ENCODE data around the gene LMOD3.

LMOD3 gene

DNA sequence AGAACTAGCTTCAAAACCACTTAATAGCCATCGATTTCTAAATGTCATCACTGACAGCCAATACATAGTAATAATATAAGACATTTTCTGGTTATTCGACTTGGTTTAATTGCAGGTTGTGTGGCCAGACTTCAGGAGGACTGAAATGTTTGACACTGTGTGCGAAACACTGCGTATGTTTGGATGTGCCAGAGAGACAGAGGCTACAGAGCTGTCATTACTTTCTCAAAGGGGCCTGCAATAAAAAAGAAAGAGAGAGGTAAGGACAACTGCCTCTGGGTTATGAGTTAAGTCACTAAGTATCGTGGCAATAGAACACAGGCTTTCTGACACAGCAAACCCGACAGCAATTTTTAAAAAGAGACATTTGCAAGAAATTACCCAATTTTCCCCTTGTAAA lies 882 bp downstream of the LMOD3 start:
- no peak for DNase-seq

DNA sequence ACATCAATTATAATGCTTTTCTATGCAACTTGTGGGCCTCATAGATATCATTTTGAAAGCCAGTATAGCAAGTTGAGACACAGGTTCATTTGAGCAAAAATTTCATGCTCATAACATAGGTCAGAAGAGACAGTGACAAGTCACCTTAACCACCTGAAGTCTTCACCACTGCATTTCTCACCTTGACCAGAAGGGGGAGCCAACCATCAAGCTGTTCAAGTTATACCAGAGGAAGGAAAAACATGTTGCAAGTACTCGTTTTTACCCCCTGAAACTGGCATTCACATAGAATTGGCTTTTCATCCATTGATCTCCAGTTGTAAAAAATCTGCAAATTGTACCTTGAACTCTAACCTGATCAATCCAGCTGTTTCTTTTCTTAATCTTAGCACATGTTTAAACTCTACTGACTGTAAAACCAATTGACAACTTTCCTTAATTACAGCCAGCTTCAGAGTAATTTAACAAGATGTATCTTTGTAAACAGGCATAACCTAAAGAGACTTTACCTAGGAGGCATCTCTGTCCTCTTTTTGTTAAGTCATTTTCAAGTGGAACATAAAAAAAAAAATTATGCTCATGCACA lies 1.4 kb downstream of the LMOD3 start:
- peak; percentile 12 for DNase-seq

DNA sequence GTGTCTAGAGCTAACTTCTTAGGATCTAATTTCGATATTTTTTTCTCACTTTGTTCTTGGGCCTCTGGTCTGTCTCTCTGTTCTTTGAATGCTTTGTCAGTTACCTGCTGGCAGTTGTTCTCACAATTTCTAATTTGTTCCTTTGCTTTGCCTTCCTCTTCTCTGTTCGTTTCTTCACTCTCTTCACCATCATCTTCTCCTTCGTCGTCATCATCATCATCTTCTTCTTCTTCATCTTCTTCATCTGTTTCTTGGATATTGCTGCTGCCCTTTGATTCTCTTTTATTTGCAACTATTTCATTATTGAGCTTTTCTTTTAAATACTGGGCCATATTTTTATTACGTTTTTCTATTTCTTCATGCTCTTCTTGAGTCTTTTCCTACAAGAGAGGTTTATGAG lies 2.7 kb downstream of the LMOD3 start:
- no peak for DNase-seq

DNA sequence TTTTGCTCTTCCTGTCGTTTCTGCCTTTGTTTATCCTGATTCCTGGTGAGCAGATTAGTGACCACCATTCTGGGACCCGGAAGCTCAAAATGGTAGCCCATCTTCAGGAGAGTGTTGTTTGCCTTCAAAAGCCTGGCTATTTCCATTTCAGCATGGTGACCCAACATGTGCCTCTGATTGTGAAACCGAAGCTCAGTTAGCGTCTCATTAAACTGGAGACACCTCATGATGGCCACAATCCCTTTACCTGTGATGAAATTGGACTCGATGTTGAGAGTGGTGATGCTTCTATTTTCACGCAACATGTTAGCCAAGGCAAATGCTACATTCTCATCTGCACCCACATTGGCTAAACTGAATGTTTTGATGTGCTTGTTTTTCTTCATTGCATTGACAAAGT lies 3.3 kb downstream of the LMOD3 start:
- no peak for DNase-seq

DNA sequence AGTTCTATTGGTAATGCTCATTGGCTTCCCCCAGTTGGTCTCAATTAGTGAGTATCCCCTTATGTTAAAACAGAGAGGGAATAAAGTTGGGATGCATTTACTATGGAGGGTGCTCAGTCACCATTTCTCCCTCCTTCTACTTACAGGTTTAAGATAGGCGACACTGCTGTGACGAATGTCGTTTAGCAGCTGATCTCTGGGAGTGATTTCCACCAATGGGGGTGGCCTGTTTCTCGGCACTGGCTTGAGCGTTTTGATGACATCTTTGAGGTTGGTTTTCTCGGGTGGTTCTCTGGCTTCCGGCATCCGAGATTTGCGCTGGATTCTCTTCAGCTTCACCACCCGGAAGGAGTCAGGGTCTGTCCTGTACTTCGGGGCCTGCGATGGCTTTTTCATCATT lies 3.8 kb downstream of the LMOD3 start:
- DNase-seq, result no peak

DNA sequence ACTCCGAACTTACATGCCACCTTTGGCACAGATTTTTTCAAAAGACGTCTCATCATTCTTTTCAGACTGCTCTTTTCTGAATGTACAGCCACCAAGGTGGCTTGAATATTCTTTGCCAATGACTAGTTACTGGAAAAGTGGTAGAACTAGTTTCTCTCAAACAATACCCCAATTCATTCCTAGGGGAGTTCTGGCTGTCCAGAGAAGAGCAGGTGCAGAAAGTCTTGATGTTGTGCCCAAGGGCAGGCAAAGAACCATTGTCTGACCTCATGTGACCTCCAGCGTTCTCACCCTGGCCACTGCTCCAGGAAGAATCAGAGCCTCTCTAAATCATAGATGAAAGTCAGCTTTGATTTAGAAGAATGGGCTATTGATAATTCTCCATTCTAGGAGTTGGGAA lies 5.5 kb downstream of the LMOD3 start:
- no peak for DNase-seq

DNA sequence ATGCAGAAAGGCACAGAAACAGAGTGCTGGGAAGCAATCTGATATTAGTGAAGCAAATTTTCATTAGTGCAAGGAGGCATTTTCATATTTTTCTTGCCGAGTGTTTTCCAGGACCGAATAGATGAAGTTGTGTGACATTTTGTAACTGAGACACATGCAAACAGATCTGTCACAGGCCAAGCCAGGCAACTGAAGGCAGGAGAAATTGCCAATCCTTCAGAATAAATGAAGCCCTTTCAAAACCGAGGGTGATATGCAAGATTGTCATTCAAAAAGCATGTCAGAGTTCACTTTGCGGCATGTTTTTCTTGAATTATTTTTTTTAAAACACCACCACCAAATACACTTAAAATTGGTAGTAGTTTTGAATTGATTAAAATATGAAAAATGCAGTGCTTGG lies 6.2 kb downstream of the LMOD3 start:
- DNase-seq, result no peak

DNA sequence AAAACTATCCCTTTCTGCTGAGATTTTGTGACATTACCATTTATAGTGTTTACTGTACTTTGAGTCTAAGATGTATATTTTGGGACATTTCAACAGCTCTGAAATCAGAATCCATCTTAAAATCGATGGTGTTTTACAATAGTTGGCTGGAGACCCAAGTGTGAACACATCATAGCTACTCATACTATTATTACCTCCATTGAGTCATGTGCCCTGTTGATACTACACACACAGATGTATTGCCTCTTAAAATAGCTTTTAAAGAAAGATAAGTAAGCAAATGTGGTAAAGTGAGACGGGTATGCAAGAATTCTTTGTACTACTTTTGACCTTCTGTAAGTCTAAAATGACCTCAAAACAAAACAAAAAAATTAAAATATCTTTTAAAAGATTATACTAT lies 6.7 kb downstream of the LMOD3 start:
- DNase-seq, result no peak

DNA sequence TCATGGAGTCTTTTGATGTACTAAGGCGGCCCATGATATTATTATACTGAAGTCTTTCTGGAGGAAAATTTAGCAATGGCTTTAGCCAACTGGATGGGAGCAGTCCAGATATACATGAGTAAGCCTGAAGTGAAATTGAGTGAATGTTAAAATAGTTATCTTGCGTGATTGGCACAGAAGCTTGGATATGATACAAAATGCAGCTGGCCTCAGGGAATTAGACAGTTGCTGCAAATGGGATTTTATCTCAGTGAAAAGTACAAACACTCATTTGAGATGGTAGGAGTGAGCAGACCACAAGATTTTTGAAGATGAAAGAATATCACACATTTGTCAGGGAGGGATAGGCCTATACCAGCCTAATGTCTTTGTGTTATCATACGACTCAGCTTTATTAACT lies 8.9 kb downstream of the LMOD3 start:
- DNase-seq, result no peak

DNA sequence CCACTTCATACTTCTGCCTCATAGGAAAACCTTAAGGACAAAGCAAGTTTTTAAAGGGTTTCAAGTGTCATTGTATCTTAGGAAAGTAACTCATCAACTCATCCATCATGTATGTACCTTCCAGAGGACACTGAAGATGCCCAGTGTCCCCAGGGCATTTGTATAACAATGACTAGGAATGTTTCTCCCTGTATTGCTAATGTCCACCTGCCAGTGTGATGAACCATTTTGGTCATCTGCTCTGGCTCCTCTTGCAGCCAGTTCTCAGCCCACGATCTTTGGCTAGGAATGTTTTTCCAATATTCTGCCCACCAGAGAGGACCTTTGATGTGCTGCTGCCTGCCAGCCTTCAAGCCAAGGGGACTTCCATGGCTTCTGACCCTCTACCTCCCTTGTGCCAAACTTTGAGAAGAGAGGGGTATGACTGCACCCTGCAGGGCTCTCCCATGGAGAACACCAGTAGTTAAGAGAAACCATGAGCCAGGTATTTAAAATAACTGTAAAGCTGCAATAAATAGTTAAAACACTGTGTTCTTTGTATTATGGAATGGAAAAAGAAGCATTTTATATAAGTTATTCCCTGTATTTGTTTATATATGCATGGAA lies 11.4 kb downstream of the LMOD3 start:
- DNase-seq, result no peak

DNA sequence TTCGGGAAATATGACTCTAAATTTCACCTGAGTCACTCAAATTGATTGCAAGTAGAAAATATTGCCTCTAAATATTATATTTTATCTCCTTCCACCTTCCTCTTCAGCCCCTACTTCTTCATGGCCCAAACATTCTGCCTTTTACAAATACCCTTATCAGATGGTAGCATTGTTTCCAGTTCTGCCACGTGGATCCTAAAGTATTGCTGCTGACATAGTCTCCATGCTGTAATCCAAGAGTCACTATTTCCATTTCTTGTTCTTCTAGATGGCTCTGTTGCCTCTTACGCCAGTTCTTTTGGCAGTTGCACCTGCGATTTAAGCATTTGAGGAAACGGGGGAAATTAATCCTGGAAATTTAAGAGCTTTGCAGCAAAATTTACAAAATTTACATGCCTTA lies 13.6 kb downstream of the LMOD3 start:
- DNase-seq, result no peak

DNA sequence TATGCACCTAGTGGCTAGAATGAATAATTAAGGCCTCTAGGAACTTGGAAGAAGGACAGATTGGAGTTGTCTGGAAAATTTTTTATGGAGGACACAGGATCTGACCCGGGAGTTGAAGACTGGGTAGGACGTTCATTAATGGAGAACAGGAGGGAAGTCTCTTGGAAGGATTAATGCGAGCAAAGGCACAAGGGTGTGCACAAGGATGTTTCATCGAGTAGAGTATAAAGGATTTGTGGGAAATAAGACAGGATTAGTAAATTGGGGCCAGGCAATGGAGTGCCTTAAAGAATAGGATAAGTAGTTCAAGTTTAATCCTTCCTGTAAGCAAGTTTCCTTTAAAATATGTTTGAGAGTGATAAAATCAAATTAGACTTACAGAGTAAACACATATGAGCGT lies 14.6 kb downstream of the LMOD3 start:
- no peak for DNase-seq

DNA sequence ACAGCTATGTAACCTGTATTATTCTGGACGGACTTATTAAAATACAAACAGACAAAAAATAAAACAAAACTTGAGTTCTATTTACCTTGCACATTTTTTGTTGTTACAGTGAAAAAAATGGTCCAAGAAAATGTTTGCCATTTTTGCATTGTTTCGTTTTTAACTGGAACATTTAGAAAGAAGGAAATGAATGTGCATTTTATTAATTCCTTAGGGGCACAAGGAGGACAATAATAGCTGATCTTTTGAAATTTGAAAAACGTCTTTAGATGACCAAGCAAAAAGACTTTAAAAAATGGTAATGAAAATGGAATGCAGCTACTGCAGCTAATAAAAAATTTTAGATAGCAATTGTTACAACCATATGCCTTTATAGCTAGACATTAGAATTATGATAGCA lies 17.1 kb downstream of the LMOD3 start:
- DNase-seq, result no peak

DNA sequence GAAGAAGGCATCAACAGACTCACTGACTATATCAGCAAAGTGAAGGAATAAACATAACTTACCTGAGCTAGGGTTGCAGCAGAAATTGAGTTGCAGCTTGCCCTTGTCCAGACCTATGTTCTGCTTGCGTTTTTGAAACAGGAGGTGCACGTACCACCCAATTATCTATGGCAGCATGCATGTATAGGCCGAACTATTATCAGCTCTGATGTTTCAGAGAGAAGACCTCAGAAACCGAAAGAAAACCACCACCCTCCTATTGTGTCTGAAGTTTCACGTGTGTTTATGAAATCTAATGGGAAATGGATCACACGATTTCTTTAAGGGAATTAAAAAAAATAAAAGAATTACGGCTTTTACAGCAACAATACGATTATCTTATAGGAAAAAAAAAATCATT lies 17.8 kb downstream of the LMOD3 start:
- no peak for DNase-seq

DNA sequence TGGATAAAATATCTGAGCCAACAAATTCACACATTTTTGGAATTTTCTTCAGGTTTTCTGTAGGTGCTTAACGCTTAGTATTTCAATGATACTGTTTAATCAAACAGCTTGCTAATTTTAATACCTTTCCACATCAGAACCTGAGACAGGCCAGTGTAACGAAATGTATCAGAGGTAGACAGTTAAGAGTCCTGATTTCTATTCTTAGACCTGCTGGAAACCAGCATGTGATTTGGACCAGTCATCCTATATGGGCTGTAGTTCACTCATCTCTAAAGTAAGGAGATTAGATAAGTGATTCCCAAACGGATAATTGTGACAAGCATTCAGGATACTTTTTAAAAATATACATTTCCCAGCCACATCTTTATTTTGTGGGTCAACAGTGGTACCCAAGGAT lies 19.3 kb downstream of the LMOD3 start:
- no peak for DNase-seq

DNA sequence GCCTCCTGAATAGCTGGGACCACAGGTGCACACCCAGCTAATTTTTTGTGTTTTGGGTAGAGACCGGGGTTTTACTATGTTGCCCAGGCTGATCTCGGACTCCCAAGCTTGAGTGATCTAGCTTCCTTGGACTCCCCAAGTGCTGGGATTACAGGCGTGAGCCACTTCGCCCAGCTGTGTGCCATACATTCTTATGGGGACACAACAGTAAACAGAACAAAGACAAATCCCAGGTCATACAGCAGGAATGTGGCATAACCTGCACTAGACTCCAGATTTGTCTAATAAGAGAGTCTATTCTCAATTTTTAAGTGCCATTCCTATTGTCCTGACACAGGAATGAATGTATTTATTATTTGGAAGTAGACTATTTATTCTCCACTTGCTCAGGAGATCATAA lies 20.0 kb downstream of the LMOD3 start:
- DNase-seq, result no peak

DNA sequence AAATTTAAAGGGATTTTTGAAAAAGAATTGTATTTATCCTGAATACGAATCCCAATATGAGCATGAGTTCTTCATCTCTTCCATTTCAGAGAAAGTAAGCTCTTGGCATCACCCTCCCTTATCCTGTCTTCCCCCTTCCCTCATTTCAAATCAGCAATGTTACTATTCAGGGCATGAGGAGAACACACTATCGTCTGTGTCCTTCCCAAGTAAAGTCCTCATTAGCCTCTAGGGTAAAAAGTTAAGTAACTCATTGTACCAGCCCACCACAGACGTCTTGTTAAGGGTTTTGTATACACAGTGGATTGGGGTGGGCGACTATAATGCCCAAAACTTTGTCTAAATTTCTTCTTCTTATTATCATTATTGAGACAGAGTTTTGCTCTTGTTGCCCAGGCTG lies 22.8 kb downstream of the LMOD3 start:
- DNase-seq, result no peak

DNA sequence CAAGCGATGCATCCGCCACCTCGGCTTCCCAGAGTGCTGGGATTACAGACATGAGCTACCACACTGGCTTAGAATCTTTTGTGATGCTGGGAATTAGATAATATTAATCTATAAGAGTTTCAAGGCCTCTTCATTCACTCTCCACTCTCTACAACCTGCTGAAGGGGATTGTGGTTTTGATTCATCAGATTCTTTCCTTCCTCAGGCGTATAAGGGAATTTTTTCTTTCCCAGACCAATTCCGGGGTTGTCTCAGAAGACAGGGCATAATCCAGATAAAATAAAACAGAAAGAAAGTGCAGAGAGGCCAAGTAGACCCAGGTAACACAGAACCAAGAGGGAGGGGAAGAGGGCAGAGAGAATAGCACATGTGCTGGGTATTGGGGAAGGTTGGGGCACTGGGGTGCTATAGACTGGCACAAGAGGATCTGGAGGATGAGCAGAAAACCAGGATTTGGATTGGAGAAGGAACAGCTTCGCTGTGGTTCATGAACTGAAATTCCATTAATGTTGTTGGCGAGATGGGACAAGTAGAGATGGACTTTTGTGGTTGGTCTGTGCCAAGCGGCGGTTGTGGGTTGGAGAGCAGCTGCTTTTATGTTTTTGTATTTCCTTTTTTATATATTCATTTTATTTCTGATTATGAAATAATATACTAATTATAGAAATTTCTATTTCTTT lies 24.8 kb downstream of the LMOD3 start:
- DNase-seq, result no peak

DNA sequence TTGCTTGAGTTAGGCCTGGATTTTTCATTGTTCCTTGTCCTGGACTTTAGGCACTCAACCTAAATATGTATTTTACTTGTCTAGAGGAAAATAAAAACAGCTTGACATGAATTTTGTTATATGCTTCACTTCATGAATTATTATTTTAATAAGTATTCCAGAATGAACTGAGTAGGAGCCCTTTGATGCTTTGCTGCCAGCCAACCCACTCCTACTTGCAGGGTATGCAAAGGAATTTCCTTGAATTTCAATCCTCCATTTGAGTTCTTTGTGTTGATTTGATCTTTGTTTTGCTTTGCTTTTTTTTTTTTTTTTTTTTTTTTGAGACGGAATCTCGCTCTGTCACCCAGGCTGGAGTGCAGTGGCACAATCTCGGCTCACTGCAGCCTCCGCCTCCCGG lies 26.1 kb downstream of the LMOD3 start:
- no peak for DNase-seq

DNA sequence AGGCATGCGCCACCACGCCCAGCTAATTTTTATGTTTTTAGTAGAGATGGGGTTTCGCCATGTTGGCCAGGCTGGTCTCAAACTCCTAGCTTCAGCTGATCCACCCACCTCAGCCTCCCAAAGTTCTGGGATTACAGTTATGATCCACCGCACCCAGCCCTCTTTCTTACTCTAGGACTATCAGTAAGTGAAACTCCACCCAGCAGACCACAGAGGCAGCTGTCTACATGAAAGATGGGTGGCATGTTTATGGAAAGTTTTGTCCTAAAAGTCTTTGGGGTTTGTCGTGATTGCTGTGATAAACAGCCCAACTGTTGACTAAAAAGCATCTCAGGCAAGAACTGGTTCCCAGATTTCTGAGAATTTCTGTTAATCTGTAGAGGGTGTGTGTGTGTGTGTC lies 26.8 kb downstream of the LMOD3 start:
- DNase-seq, result no peak

DNA sequence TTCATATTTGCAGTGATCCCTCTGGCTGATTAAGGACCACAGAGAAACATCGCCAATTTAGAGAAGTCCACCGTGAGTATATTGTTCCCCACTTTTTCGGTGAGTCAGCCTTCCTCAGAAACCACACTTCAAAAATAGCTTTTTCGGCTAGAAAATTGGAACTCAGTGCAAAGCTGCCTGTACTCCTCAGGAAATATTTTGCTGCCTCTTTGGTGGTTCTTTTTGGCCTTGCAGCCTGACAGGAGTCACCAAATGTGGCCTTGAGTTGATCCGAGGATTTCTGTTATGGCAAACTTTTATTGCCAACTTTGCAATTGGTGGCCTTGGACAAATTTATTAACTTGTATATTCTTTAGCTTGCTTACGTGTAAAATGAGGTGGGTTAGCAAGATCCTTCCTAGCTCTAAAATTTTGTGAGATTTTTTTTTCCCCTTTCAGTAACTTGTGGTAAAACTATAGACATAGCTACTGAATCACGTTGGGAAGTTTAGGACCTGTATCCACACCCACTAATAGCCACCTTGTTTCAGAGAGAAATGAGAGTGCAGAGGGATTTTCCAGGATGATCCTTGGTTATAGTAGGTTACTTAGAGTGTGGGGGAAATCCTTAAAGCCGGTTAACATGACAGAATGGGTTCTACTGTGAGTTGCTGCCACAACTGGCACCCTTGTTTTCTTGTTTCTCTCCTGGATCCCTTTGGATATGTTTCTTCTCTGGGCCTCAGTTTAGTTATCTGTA lies 27.8 kb downstream of the LMOD3 start:
- DNase-seq, result no peak

DNA sequence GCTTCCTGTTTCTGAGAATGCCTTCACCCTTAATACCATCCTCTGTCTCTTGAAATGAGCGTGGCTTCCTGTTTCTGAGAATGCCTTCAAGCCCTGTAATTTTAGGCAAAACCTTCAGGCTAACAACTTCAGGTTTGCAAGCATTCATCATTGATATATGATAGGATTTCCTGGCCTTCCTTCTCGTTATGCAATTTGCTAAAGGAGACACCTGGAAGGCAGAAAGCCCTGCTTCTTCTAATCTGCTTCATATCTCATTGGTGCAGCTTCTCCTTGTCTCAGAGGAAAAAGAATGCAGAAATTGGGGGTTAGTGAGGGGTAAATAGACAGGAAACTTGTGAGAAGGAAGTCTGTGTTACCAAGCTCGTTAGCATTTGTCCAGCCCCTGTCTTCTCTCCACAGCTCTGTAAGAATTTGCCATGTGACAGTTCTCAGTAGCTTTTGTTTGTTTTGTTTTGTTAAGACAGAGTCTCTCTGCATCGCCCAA lies 30.3 kb downstream of the LMOD3 start:
- no peak for DNase-seq

DNA sequence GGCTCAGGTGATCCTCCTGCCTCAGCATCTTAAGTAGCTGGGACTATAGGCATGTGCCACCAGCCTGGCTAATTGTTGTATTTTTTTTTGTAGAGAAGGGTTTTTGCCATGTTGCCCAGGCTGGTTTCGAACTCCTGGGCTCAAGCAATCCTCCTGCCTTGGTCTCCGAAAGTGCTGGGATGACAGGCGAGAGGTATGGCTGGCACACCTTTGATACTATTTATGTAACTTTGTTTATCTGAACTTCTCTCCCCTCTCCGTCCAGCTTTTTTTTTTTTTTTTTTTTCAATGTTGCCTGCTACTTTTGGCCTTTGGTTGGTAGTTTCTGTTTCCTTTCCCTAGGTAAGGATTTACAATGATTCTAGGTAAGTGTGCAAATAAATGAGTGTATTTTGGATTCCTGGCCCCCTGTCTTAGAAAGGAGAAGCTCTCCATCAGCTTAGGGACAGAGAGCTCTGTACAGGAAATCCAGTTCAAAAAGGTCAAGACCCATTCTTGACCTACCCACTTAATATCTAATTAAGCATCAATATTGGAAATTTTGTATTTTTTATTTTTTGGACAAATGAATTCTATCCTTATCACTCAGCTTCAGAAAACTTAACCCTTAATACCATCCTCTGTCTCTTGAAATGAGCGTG lies 30.9 kb downstream of the LMOD3 start:
- DNase-seq, result no peak

DNA sequence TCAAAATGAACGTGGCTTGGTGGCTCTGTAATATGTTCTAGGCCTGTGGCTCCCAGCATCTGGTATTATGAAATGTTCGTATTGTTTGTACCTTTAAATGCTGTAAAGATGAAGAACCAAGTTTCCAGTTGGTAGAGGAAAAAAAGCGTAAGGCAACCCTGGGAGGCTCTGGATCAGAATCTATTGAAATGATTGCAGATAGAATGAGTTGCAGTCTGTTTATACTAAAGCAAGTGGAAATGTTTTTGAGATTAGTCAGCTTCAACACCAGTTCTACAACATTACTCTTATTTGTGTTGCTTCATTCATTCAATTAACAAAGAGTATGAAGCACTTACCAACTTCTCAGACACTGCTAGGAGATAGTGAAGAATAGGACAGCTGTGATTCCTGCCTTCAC lies 32.4 kb downstream of the LMOD3 start:
- no peak for DNase-seq
